HAP-1 (cell line): ENCODE results near the gene CHCHD3.

ENCODE experiments used
- DNase-seq, 2 experiments: peaks; one replicate each; pipeline ENCODE4 v3.0.0-alpha.2; 2016 to 2020; ENCODE audit warnings: low spot score in 2 of 2
- H3K27me3 ChIP-seq: fragments of 250-450 bp; sonication (Bioruptor Pico); 2 replicates; pipeline ENCODE4 v1.5.1; 2020; ENCODE audit warnings: low read depth, mild to moderate bottlenecking, moderate library complexity
- H3K36me3 ChIP-seq: fragments of 250-450 bp; sonication (Bioruptor Pico); replicated peaks from 2 replicates; pipeline ENCODE4 v1.5.1; 2020; ENCODE audit warnings: mild to moderate bottlenecking
- H3K4me1 ChIP-seq: fragments of 250-450 bp; sonication (Bioruptor Pico); 2 replicates; pipeline ENCODE4 v1.5.1; 2020; ENCODE audit warnings: mild to moderate bottlenecking
- H3K4me3 ChIP-seq: fragments of 250-450 bp; sonication (Bioruptor Pico); 2 replicates; pipeline ENCODE4 v1.5.1; 2020; ENCODE audit warnings: mild to moderate bottlenecking, moderate library complexity
- H3K9me3 ChIP-seq: fragments of 250-450 bp; sonication (Bioruptor Pico); 2 replicates; pipeline ENCODE4 v1.5.1; 2020; ENCODE audit warnings: mild to moderate bottlenecking, moderate library complexity
- in situ Hi-C: fragments of 300-500 bp; cut with MboI; formaldehyde crosslinking; loops from 3 replicates; pipeline ENCODE4 v1.14.3; 2020; ENCODE audit warnings: low sequenced_read_pairs, inconsistent platforms, mixed read lengths

Gene CHCHD3

DNA sequence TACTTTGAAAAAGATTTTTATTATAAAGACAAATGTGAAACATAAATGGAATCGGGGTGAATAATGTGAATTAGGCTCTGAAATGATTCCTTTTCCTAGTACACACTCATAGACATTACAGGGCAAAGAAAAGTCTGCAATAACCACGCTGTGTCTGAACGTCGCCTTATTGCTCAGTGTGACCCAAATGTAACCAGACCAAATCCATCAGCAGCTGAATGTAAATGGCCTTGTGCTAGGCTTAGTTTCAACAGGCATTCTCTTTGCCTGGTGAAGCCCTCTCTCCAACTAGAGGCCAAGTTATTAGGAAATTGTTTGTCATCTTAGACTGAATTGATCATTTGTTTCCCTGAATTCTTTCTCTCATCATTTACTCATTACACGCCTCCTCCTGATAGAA, 225.5 kb downstream of the CHCHD3 start:
- H3K4me3 ChIP-seq: no peak overlapping the region
- no peak for DNase-seq
- H3K36me3 ChIP-seq: no peaks in the 10 kb centered on the region
- no peaks in the 10 kb centered on the region for H3K27me3 ChIP-seq
- in situ Hi-C loops: no loop called here
- H3K9me3 ChIP-seq: no peaks in the 10 kb centered on the region
- H3K4me1 ChIP-seq: peaks cover 17% of the 10 kb centered on the region

GRCh38 chr7:132855901-132856300, 226.0 kb downstream of the CHCHD3 start:
- Histone ChIP-seq H3K4me1 (peaks cover 17% of the 10 kb centered on the region), H3K9me3 (no peaks in the 10 kb centered on the region), H3K4me3 (no peak overlapping the region), H3K27me3 (no peaks in the 10 kb centered on the region), H3K36me3 (no peaks in the 10 kb centered on the region)
- in situ Hi-C loops: no loop called here
- peak in 1 of 2 experiments; percentile 4 for DNase-seq

- H3K36me3 ChIP-seq: no peaks in the 10 kb centered on the region
- in situ Hi-C loops: no loop called here
- DNase-seq: no peak
Measured at GRCh38 chr7:132854238-132854637, 227.7 kb downstream of the CHCHD3 start.

DNA sequence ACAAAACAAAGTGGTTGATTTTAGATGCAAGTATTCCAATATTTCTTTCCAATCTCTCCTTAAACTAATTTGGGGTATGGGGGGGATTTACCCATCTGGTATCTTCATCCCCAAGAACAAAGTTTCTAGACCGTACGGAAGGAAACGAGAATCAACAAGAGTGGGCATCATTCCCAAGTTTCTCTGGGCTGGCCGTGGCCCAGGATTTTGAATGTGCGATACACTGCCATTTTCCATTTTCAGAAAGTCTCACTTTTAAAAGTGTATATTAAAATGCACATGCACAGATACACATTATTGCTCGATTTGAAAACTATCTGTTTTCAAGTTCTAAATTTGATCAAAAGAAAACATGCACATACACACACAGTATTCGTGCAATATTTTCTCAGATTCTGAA, 234.5 kb downstream of the CHCHD3 start:
- no peak overlapping the region for H3K4me3 ChIP-seq
- DNase-seq: no peak
- no peaks in the 10 kb centered on the region for H3K9me3 ChIP-seq
- in situ Hi-C loops: no loop called here
- no peaks in the 10 kb centered on the region for H3K27me3 ChIP-seq
- no peaks in the 10 kb centered on the region for H3K4me1 ChIP-seq
- no peaks in the 10 kb centered on the region for H3K36me3 ChIP-seq

More at GRCh38 chr7:132854238-132854637, 227.7 kb downstream of the CHCHD3 start:
- no peaks in the 10 kb centered on the region for H3K9me3 ChIP-seq
- H3K4me1 ChIP-seq: peaks cover 17% of the 10 kb centered on the region
- H3K4me3 ChIP-seq: no peak overlapping the region
- no peaks in the 10 kb centered on the region for H3K27me3 ChIP-seq

- DNase-seq: no peak
- Histone ChIP-seq H3K4me3 (no peak overlapping the region), H3K27me3 (no peaks in the 10 kb centered on the region), H3K4me1 (no peaks in the 10 kb centered on the region), H3K9me3 (no peaks in the 10 kb centered on the region), H3K36me3 (no peaks in the 10 kb centered on the region)
- in situ Hi-C loops: no loop called here
Measured at GRCh38 chr7:132846086-132846485, 235.8 kb downstream of the CHCHD3 start.

GRCh38 chr7:132842478-132842877, 239.4 kb downstream of the CHCHD3 start:
- Histone ChIP-seq H3K36me3 (no peaks in the 10 kb centered on the region), H3K4me1 (peaks cover 11% of the 10 kb centered on the region), H3K4me3 (no peak overlapping the region), H3K9me3 (no peaks in the 10 kb centered on the region), H3K27me3 (no peaks in the 10 kb centered on the region)
- in situ Hi-C loops: no loop called here
- DNase-seq: no peak

- H3K4me3 ChIP-seq: no peak overlapping the region
- no peaks in the 10 kb centered on the region for H3K9me3 ChIP-seq
- DNase-seq: no peak
- peaks cover 11% of the 10 kb centered on the region for H3K4me1 ChIP-seq
- in situ Hi-C loops: no loop called here
- H3K36me3 ChIP-seq: no peaks in the 10 kb centered on the region; the same call in 1 of the 2 replicates
- H3K27me3 ChIP-seq: no peaks in the 10 kb centered on the region
Measured at GRCh38 chr7:132840199-132840598, 241.7 kb downstream of the CHCHD3 start.

DNA sequence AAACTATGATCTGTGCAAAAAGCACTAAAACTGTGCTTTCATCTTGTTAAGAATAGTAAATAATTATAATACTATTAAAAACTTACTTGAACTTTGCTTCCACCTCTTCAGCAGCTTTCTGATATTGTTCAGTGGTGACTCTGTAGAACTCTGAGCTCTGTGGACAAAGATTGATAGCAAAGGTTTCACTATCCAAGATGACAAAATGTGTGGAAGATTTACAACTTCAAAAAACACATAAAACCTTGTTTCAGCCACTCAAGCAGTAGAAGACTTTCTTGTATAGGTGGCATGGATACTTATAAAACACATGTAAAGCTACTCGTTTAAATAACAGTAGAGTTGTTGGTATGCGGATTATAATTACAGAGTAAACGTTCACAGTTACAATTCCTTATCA, 243.6 kb downstream of the CHCHD3 start:
- in situ Hi-C loops: no loop called here
- peak in 1 of 2 experiments; percentile 62 for DNase-seq
- no peaks in the 10 kb centered on the region; the same call in 1 of the 2 replicates for H3K36me3 ChIP-seq
- peaks cover 11% of the 10 kb centered on the region for H3K4me1 ChIP-seq
- no peaks in the 10 kb centered on the region for H3K9me3 ChIP-seq
- no peaks in the 10 kb centered on the region for H3K27me3 ChIP-seq
- no peak overlapping the region for H3K4me3 ChIP-seq

DNA sequence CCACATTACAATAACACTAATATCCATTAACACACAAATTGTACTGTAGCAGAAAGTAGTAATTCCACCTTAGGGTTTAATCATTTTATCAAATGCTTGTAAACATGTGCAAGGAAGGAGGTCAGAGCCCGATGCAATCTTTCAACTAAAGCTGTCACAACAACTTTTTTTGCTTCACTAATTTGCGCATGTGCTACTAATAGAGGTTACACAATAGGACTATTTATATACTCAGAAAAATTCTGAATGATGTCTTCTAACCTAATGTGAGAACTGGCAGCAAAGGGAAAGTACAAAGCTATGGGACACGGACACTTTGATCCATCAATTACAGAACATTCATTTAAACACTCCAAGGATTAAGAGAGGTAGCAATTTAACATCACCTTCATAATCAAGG, 244.4 kb downstream of the CHCHD3 start:
- Histone ChIP-seq H3K9me3 (no peaks in the 10 kb centered on the region), H3K4me1 (peaks cover 11% of the 10 kb centered on the region), H3K27me3 (no peaks in the 10 kb centered on the region), H3K36me3 (no peaks in the 10 kb centered on the region; the same call in 1 of the 2 replicates), H3K4me3 (no peak overlapping the region)
- DNase-seq: no peak
- in situ Hi-C loops: no loop called here

DNA sequence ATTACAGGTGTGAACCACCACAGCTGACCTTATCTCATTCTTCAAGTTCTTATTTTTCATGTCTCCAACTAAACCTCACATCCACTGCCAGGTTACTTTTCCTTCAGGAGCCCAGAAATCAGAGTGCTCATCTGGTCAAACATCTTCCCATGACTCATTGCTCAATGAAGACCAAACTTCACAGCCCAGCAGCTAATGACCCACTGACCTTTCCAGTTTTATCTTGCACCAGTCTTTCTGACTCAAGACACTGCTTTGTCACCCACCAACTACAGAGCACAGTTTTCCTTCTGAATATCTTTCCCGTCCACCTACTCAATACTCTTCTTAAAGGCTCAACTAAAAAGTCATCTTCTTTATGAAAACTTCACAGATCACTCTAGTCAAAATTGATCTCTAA, 245.1 kb downstream of the CHCHD3 start:
- Histone ChIP-seq H3K4me3 (no peak overlapping the region), H3K36me3 (no peaks in the 10 kb centered on the region; the same call in 1 of the 2 replicates), H3K9me3 (no peaks in the 10 kb centered on the region), H3K27me3 (no peaks in the 10 kb centered on the region), H3K4me1 (peaks cover 11% of the 10 kb centered on the region)
- DNase-seq: no peak
- in situ Hi-C loops: no loop called here

DNA sequence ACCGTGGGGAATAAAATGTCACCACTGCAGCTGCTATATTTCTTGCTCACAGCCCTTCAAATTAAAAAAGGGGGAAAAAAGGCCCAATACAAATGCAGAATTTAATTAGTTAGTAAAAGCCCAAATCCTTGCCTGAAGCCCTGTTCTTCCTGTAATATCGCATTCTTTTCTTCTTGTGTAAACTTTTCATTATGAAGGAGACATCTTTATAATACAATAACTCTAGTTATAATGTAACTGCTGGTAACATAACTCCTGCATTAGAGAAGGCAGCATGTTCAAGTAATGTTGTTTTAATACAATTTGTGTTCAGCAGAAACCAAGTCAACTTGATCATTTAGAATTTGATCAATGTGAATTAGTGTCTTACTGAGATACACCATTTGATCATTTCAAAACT, 250.9 kb downstream of the CHCHD3 start:
- Histone ChIP-seq H3K36me3 (no peaks in the 10 kb centered on the region), H3K9me3 (no peaks in the 10 kb centered on the region), H3K4me1 (peaks cover 26% of the 10 kb centered on the region), H3K27me3 (no peaks in the 10 kb centered on the region), H3K4me3 (no peak overlapping the region)
- peak; percentile 57 to 87 for DNase-seq
- in situ Hi-C loops: no loop called here

GRCh38 chr7:132828502-132828901, 253.4 kb downstream of the CHCHD3 start:
- H3K36me3 ChIP-seq: no peaks in the 10 kb centered on the region
- H3K27me3 ChIP-seq: no peaks in the 10 kb centered on the region
- peaks cover 26% of the 10 kb centered on the region for H3K4me1 ChIP-seq
- in situ Hi-C loops: no loop called here
- no peak for DNase-seq
- H3K9me3 ChIP-seq: no peaks in the 10 kb centered on the region
- no peak overlapping the region for H3K4me3 ChIP-seq

GRCh38 chr7:132825932-132826835, 255.7 kb downstream of the CHCHD3 start:
- in situ Hi-C loops: no loop called here
- Histone ChIP-seq H3K27me3 (no peaks in the 10 kb centered on the region), H3K4me3 (no peak overlapping the region), H3K36me3 (no peaks in the 10 kb centered on the region), H3K9me3 (no peaks in the 10 kb centered on the region), H3K4me1 (peaks cover 20% of the 10 kb centered on the region)
- DNase-seq: peak; percentile 16 to 59

- Histone ChIP-seq H3K27me3 (no peaks in the 10 kb centered on the region), H3K36me3 (no peaks in the 10 kb centered on the region), H3K9me3 (no peaks in the 10 kb centered on the region), H3K4me3 (no peak overlapping the region), H3K4me1 (peaks cover 11% of the 10 kb centered on the region)
- no peak for DNase-seq
- in situ Hi-C loops: no loop called here
Measured at GRCh38 chr7:132825222-132825621, 256.7 kb downstream of the CHCHD3 start.
